ENCODE results near the gene AKR1C8.

The AKR1C8 gene

DNA sequence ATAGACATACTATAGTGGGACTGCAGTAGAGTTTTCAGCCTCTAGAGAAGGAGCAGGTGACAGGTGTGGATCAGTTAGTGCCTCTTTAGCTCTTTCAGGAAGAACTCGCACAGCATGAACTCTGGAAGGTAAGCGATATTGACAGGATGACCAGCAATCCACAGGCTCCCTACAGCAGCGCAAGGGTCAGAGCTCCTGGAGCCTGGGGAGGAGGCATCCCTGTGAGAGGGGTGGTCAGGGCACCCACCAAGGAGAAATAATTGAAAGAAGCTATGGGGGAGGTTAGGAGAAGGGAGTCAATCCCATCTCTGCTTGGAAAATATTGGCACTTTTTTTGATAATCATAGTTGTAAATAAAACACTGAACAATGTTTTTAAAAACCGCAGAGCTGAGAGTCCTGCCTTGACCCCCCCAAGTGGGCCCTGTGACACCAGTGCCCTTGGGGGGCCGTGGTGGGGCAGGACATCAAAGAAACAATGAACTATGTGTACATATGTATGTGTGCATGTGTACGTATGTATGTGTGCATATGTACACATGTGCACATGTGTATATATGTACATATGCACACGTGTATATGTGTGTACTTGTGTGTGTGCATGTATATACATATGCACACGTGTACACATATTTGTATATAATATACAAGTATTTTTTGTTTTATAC lies 77.0 kb downstream of the AKR1C8 start:
- DNase-seq, result no peak

DNA sequence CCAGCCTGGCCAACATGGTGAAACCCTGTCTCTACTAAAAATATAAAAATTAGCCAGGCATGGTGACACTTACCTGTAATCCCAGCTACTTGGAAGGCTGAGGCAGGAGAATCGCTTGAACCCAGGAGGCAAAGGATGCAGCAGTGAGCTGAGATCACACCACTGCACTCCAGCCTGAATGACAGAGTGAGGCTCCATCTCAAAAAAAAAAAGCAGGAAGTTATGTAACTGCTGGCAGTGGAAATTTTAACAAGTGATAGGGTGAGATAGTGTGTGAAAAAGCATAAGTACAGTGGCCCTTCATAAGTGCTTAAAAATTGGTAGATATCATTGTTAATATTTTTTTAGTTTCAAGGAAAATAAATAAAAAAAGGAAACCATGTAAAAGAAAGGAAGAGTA lies 78.4 kb downstream of the AKR1C8 start:
- DNase-seq, result peak; percentile 9

- DNase-seq, result no peak
Measured at GRCh38 chr10:5105626-5106025, 79.3 kb downstream of the AKR1C8 start.

Measured in OCI-M1 (cell line).